Endometrium (tissue), 2 donors: ENCODE data around the gene OVCA2.

Experiments
- FAIRE-seq: peaks from 2 replicates; lab custom pipeline; 2012; peaks lifted over from hg19 to GRCh38; lab: Jason Lieb, UNC
- donor health status: control.
- donor health status: control.

The OVCA2 gene

DNA sequence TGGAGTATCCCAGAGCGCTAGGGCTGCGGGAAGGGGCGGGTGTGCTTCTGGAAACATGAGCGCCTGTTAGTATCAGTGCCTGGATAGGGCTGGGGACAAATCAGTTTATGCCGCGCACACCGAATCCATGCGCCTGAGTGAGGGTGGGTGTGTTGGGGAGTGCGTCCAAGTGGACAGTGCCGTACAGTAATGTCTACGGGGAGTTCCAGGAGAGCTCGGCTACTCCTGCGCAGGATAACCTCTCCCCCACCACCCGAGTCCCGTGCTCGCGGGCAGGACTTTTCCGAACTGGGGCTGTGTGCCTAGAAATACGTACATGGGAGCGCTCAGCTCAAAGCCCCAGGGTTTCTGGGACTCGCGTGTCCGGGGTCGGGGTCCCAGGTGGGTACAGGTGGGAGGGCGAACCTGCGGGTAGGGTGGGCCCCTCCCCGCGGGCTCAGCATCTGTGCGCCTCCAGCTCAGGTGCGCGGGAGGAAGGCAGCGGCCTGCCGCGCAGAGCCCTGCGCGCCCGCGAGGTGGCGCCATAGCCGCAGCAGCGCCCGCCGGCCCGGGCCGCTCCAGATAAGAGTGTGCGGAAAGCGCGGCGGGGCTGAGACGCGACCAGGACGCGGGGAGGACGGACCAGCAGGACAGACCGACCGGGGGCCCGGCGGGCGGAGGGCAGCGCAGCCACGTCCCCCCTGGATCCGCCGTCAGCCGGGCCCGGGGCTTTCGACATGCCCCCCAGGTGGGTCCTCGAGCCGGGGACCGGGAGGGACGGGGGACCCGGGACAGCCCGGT lies 12.9 kb downstream of the OVCA2 start, which contains the start of gene HIC1:
TSS of gene HIC1 (plus strand) at position 592 of the 780 bp plus-strand sequence. CDS start 1,588 bp downstream, outside the sequence.
- FAIRE-seq = no peak

DNA sequence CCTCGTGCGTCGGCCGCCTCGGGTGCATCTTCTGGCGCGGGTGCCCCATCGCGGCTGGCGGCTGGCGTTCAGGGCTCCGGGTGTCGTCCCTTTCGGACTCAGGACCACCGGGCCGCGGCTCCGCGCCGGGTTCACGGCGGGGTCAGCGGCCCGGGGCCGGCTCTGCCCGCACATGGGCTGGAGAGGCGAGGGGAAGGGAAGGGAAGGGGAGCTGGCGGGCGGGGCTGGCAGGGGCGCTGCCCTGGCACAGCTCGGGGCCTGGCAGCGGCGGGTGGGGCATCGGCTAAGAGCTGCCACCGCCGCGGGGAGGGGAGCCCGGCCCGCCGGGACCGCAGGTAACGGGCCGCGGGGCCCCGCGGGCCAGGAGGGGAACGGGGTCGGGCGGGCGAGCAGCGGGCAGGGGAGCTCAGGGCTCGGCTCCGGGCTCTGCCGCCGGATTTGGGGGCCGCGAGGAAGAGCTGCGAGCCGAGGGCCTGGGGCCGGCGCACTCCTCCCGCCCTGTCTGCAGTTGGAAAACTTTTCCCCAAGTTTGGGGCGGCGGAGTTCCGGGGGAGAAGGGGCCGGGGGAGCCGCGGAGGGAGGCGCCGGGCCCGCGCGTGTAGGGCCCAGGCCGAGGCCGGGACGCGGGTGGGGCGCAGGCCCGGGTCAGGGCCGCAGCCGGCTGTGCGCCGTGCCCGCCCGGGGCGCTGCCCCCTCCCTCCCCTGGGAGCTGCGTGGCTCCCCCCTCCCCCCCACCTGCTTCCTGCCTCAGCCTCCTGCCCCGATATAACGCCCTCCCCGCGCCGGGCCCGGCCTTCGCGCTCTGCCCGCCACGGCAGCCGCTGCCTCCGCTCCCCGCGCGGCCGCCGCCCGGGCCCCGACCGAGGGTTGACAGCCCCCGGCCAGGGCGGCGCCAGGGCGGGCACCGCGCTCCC lies 13.7 kb downstream of the OVCA2 start:
- no peak for FAIRE-seq

DNA sequence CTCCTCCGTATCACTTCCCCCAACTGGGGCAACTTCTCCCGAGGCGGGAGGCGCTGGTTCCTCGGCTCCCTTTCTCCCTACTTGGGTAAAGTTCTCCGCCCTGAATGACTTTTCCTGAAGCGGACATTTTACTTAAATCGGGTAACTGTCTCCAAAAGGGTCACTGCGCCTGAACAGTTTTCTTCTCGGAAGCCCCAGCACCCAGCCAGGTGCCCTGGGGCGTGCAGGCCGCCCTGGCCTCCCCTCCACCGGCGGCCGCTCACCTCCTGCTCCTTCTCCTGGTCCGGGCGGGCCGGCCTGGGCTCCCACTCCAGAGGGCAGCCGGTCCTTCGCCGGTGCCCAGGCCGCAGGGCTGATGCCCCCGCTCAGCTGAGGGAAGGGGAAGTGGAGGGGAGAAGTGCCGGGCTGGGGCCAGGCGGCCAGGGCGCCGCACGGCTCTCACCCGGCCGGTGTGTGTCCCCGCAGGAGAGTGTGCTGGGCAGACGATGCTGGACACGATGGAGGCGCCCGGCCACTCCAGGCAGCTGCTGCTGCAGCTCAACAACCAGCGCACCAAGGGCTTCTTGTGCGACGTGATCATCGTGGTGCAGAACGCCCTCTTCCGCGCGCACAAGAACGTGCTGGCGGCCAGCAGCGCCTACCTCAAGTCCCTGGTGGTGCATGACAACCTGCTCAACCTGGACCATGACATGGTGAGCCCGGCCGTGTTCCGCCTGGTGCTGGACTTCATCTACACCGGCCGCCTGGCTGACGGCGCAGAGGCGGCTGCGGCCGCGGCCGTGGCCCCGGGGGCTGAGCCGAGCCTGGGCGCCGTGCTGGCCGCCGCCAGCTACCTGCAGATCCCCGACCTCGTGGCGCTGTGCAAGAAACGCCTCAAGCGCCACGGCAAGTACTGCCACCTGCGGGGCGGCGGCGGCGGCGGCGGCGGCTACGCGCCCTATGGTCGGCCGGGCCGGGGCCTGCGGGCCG lies 14.7 kb downstream of the OVCA2 start:
- FAIRE-seq = no peak

DNA sequence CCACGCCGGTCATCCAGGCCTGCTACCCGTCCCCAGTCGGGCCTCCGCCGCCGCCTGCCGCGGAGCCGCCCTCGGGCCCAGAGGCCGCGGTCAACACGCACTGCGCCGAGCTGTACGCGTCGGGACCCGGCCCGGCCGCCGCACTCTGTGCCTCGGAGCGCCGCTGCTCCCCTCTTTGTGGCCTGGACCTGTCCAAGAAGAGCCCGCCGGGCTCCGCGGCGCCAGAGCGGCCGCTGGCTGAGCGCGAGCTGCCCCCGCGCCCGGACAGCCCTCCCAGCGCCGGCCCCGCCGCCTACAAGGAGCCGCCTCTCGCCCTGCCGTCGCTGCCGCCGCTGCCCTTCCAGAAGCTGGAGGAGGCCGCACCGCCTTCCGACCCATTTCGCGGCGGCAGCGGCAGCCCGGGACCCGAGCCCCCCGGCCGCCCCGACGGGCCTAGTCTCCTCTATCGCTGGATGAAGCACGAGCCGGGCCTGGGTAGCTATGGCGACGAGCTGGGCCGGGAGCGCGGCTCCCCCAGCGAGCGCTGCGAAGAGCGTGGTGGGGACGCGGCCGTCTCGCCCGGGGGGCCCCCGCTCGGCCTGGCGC lies 15.4 kb downstream of the OVCA2 start:
- no peak for FAIRE-seq

DNA sequence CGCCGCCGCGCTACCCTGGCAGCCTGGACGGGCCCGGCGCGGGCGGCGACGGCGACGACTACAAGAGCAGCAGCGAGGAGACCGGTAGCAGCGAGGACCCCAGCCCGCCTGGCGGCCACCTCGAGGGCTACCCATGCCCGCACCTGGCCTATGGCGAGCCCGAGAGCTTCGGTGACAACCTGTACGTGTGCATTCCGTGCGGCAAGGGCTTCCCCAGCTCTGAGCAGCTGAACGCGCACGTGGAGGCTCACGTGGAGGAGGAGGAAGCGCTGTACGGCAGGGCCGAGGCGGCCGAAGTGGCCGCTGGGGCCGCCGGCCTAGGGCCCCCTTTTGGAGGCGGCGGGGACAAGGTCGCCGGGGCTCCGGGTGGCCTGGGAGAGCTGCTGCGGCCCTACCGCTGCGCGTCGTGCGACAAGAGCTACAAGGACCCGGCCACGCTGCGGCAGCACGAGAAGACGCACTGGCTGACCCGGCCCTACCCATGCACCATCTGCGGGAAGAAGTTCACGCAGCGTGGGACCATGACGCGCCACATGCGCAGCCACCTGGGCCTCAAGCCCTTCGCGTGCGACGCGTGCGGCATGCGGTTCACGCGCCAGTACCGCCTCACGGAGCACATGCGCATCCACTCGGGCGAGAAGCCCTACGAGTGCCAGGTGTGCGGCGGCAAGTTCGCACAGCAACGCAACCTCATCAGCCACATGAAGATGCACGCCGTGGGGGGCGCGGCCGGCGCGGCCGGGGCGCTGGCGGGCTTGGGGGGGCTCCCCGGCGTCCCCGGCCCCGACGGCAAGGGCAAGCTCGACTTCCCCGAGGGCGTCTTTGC lies 16.2 kb downstream of the OVCA2 start:
- FAIRE-seq = no peak

DNA sequence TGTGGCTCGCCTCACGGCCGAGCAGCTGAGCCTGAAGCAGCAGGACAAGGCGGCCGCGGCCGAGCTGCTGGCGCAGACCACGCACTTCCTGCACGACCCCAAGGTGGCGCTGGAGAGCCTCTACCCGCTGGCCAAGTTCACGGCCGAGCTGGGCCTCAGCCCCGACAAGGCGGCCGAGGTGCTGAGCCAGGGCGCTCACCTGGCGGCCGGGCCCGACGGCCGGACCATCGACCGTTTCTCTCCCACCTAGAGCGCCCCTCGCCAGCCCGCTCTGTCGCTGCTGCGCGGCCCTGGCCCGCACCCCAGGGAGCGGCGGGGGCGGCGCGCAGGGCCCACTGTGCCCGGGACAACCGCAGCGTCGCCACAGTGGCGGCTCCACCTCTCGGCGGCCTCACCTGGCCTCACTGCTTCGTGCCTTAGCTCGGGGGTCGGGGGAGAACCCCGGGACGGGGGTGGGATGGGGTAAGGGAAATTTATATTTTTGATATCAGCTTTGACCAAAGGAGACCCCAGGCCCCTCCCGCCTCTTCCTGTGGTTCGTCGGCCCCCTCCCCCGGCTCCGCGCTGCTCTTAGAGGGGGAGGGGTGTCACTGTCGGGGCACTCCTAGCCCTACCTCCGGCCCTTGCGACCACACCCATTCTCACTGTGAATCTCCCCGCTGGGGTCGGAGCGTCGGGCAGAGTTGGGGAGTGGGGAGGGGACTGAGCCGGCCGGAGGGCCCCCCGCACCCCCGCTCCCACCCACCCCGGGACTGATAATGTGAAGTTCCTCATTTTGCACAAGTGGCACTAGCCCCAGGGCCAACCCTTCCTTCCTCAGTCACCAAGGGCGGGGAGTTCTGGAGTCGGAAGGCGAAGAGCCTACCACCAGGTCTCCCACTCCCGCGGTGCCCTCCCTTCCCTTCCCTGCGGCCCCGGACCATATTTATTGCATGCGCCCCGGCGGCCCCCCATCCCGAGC lies 17.0 kb downstream of the OVCA2 start:
- FAIRE-seq = no peak

DNA sequence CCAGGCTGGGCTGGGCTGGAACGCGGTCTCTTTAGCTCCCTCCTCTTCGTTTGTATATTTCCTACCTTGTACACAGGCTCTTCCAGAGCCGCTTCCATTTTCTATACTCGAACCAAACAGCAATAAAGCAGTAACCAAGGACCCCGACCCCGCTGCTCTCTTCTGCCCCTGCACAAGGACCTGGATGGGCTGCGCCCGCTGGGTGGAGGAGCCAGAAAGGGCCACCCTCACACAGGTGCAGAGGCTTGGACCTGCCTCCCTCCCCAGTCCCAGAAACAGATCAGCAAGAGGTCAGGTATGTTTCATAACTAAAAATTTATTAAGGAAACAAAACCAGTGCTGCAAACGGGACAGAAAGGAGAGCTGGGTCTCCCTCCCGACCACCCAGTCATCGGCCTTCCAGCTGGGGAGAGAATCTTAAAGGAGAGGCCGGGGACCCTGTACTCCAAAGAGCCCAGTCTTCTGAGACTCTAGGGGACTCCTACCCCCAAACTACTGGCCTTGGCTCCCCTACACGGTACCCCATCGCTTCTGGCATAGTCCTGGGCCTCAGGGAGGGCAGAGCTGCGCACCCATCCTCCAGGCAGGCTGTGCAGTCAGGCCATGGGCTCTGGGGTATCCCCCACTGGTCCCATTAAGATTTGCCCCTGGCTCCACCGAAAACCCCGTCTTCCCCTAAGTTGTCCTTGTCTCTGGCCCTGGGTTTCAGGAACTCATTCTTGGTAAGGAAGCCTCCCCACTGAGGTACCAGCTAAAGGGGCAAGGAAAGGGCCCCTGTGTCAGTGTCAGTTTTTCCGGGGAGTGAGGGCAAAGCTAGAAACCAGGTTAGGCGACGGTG lies 17.9 kb downstream of the OVCA2 start:
- FAIRE-seq = no peak

DNA sequence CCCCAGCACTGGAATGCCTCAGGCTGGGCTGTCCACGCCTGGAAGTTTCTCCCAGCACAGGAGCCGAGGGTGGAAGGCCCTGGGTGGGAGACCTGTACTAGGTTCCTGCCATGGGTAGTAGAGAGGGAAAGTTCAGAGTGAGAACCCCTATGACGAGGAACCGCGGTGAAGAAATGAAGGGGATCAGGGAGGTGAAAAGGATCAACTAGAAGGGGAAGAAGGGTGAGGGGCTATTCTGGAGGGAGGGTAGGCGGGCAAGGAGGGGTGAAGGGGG lies 18.5 kb downstream of the OVCA2 start:
- no peak for FAIRE-seq

DNA sequence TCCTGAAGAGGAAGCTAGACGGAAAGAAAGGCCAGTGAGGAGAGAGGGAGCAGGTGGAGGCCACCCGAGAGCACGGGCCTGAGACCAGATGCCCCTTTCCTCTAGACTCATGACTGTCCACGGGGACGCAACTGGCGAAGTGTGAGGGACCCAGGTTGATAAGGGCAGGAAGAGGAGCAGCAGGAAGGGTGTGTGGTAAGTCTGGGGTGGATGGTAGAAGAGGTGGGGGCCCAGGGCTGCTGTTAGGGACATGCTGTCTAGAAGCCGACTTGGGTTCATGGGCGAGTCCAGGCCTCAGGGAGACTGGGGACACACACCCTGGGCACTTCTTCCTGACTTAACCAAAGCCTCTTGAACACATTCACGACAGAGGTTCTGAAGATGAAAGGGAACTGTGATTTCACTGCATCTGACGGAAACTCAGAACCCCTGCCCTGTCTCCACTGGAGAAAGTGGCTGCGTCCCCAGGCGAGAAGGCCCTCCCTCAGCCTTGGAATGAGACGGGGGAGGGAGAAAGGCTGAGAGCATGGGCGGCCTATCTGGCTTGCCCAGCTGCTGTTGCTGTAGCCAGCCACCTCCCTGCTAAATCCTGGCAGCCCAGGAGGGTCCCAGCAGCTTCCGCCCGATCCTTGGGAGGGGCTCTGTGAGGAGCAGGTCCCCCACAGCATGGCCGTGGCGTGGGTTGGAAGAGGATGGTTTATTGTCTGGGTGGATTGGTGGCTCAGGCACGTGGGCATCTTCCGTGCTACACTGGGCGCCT lies 19.0 kb downstream of the OVCA2 start:
- no peak for FAIRE-seq

DNA sequence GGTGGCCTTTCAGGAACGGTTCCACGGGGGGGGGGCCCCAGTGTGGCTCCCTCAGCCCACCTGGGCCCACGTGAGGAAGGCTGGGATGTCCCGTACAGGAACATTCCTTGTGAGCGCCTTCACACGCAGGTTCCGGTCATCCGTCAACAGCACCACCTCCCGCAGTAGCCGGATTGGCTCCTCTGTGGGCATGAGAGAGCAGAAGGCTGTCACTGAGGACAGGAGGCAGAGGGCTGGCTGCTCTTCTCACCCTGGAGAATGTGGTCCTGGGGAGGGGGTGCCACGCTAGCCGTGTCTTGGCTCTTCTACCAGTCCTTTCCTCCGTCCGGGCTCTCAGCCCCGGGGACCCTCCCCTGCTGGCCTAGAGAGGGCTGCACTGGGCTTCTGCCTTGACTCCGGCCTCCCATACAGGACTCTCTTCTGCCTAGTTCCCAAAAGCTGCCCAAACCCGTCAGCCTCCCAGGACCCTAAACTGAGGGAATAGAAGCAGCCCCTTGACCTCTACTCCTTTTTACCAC lies 19.7 kb downstream of the OVCA2 start:
- no peak for FAIRE-seq

DNA sequence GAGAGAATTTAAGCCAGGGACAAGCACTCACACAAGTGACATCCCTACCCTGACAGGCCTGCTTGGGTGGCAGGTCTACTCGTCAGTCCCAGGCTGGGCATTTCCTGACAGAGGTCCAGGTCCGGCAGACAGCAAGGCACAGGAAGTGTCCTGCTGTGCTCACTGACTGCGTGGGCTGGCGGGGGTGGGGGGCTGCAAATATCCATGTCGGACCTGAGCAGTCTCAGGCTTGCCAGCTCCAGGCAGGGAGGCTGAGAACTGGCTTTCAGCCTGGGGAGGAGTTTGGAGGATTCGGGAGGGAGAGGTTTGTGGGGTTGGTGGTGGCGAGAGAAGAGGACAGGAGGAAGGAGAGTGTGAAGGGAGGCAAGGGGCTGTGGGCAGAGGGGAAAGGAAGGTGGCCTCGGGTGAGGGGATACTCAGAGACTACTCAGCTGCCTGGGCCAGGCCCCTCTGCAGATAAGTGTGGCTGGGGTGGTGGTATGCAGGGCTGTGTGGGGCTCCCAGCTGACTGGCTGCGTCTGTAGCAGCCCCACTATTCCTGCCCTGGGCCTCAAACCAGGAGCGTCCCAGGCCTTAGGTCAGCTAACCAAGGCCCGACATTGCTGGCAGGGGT lies 20.9 kb downstream of the OVCA2 start:
- FAIRE-seq = no peak

DNA sequence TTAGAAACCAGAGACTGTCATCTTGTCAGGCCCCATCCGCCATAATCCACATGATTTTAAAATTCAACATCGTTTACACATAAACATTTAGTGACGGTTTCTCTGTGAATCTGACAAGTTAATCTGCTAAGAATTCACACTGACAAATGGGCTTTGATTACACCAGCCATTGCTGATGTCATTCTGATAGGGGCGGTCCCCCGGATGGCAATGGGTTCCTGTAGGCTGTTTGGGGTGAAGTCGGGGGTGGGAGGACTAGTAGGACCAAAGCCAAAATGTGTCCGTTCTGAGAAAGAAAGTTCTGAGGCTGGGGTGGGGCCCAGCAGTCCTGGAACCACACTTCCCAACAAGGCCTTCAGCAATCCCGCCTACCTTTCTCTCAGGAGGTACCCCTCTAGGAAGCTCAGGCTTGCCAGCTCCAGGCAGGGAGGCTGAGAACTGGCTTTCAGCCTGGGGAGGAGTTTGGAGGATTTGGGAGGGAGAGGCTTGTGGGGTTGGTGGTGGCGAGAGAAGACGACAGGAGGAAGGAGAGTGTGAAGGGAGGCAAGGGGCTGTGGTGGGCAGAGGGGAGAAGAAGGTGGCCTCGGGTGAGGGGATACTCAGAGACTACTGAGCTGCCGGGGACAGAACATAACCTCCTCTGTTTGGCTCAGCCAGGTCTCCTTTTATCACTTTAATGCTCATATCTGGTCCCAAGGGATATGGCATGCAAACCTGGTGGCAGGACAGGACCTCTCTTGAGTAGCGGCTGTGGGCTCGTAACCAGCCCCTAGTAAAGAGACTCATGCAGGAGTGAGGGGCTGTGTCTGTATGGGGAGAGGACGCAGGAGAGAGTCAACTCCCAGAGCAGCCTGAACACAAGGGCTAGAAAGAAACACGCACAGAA lies 21.7 kb downstream of the OVCA2 start:
- FAIRE-seq = no peak

DNA sequence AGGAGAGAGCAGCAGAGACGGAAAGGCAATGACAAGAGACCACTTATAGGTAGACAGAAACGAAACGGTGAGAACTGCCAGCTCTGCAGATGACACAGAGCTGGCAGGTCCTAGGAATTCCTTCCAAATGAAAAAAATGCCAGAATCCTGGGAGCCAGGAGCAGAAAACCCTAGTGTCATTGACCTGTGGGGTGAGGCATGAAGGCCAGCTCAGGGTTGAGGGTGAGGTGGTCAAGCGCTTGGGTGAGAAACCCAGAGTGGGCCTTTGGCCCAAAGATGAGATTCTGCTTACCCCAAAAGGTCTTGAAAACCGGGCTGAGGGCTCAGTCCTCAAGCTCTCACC lies 22.3 kb downstream of the OVCA2 start:
- FAIRE-seq = no peak

DNA sequence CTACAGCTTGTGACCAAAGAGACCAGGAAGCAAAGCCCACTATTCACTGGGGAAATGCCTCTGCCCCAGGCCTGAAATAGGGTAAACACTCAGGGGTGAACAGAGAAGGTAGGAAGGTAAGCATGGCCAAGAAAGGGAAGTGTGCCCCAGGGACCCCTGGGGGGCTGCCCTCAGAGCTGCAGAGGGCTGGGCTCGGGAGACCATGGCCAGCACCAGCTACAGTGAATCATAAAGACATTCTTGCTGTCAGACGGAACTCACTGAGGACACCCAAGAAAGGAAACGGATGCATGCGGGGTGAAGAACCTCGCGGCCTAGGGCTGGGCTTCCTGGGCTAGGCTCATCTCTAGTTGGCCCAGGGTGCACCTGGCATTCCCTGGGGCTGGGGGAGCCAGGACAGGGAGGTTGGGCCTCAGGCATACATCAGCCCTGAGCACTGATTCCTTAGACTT lies 22.7 kb downstream of the OVCA2 start:
- no peak for FAIRE-seq

DNA sequence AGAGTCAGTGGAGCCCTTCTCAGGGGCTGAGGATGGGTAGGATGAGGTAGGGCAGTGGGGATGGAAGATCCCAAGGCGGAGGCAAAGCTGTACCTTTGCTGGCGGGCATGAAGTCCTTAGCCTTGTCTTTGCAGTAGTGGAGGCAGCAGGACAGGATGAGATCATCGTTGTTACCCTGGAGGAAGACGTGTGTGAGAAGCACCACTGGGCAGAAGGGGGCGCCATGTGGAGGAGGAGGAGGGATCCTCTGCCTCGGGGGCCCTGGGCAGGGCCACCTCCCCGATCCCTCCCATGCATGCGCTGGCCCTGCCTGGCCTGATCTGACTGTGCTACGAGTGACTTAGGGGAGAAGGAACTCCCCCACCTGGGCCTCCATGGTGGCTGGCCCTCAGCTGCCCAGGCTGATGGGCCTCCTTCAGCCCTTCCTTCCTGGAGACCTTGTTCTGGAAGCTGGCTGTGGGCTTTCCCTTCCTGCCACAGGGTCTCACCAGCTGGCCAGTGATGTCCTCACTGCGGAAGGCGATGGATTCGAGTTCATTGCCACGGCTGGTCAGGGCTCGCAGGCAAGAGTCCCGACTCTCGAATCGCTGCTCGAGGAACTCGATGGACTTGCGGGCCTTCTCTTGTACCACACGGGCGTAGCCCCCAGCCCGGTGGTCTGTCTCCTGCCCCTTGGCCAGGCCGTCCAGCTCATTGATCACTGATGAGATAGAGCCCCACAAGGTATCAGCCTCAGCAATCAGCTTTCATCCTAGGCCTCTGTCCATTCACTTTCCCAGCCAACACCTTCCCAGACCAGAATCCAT lies 23.4 kb downstream of the OVCA2 start:
- FAIRE-seq = no peak
